ENCODE results near the gene SLC16A2.

DNA sequence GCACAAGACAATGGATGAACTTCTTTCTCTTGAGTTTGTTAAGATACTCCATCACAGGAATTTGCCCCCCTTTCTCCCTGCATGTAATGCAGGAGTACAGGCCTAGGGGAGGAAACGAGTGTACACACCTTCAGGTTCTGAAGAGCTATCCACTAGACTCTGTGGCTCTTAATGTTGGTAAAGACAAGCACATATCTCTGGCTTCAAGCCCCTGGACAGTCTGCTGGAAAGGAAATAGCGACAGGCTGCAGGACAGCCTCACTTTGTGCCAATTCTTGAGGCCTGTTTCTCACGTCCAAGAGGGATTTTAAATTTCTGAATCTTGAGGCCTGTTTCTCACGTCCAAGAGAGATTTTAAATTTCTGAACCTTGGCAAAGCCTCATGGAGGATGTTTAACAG lies 106.1 kb downstream of the SLC16A2 start:
- TF ChIP-seq, protein P1, sequence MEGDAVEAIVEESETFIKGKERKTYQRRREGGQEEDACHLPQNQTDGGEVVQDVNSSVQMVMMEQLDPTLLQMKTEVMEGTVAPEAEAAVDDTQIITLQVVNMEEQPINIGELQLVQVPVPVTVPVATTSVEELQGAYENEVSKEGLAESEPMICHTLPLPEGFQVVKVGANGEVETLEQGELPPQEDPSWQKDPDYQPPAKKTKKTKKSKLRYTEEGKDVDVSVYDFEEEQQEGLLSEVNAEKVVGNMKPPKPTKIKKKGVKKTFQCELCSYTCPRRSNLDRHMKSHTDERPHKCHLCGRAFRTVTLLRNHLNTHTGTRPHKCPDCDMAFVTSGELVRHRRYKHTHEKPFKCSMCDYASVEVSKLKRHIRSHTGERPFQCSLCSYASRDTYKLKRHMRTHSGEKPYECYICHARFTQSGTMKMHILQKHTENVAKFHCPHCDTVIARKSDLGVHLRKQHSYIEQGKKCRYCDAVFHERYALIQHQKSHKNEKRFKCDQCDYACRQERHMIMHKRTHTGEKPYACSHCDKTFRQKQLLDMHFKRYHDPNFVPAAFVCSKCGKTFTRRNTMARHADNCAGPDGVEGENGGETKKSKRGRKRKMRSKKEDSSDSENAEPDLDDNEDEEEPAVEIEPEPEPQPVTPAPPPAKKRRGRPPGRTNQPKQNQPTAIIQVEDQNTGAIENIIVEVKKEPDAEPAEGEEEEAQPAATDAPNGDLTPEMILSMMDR (conservative IDR thresholded peaks at IDR 0.05; ENCODE audit: low read length) = no peak
- TF ChIP-seq EZH2phosphoT487 (IDR thresholded peaks at IDR 0.05; ENCODE audit: borderline replicate concordance) = no peak

All from Loucy (cell line).